SK-N-SH (cell line): ENCODE data around the gene APELA. TPM values are rescaled to one million over a fixed set of nuclear protein-coding genes. Genes with fewer than 3 reads are reported as not detected.

ENCODE experiments used
- CTCF ChIA-PET: fragments of 300-600, 350-600 bp; formaldehyde crosslinking; extraction: SDS; loops from one replicate; lab custom pipeline; 2021; lab: Yijun Ruan, JAX
- POLR2A ChIA-PET: fragments of 350-600 bp; sonication (Branson Sonifier 250); formaldehyde crosslinking; extraction: SDS; loops from one replicate; lab custom pipeline; 2020; ENCODE audit warnings: antibody characterized with exemption, inconsistent platforms; lab: Yijun Ruan, JAX
- DNase-seq: peaks from one replicate; pipeline ENCODE4 v3.0.0; 2012
- H2AFZ ChIP-seq: fragments of 200-600 bp; sonication (generic); 2 replicates; pipeline ENCODE4 v1.8.1; 2016; ENCODE audit warnings: antibody characterized with exemption, mild to moderate bottlenecking, low read depth
- H3F3A ChIP-seq: fragments of 200-600 bp; sonication (generic); replicated peaks from 2 replicates; pipeline ENCODE3; 2016; ENCODE audit warnings: antibody characterized with exemption, mild to moderate bottlenecking; ENCODE audit not compliant: insufficient read depth
- H3K27ac ChIP-seq, 2 experiments: fragments of 200-500 bp in 1 of 2; fragments of 200-600 bp in 1 of 2; sonication (Bioruptor generic) in 1 of 2; sonication (generic), shearing (Covaris generic) in 1 of 2; 2 replicates each; pipeline versions ENCODE4 v1.5.1 to v1.6.1; 2014 to 2016; ENCODE audit warnings: low read depth in 2 of 2, inconsistent platforms in 1 of 2, low read length in 1 of 2, mild to moderate bottlenecking in 1 of 2, mixed read lengths in 1 of 2
- H3K27me3 ChIP-seq: fragments of 200-600 bp; sonication (generic), shearing (Covaris generic); 2 replicates; pipeline ENCODE4 v1.6.1; 2016; ENCODE audit warnings: mixed run types; ENCODE audit not compliant: insufficient read depth
- H3K36me3 ChIP-seq, 2 experiments: fragments of 200-500 bp in 1 of 2; fragments of 200-600 bp in 1 of 2; sonication (Bioruptor generic) in 1 of 2; sonication (generic) in 1 of 2; replicated peaks in 1 of 2; 2 replicates each; pipeline versions ENCODE3 to v1.5.1; 2014 to 2016; ENCODE audit warnings: low read length in 1 of 2, mild to moderate bottlenecking in 1 of 2; ENCODE audit not compliant: insufficient read depth in 2 of 2, control insufficient read depth in 1 of 2
- H3K4me1 ChIP-seq, 2 experiments: fragments of 200-500 bp in 1 of 2; fragments of 200-600 bp in 1 of 2; sonication (Bioruptor generic) in 1 of 2; sonication (generic), shearing (Covaris generic) in 1 of 2; 2 replicates each; pipeline versions ENCODE4 v1.5.1 to v1.6.1; 2014 to 2016; ENCODE audit warnings: low read depth in 1 of 2, low read length in 1 of 2, mixed run types in 1 of 2; ENCODE audit not compliant: insufficient read depth in 2 of 2, control insufficient read depth in 1 of 2
- H3K4me2 ChIP-seq: fragments of 200-600 bp; sonication (generic), shearing (Covaris generic); 2 replicates; pipeline ENCODE4 v1.6.1; 2017; ENCODE audit warnings: mixed run types
- H3K4me3 ChIP-seq, 2 experiments: fragments of 200-500 bp in 1 of 2; fragments of 200-600 bp in 1 of 2; sonication (Bioruptor generic) in 1 of 2; sonication (generic), shearing (Covaris generic) in 1 of 2; 2 replicates each; pipeline versions ENCODE4 v1.5.1 to v1.8.1; 2014 to 2016; ENCODE audit warnings: low read depth in 2 of 2, inconsistent platforms in 1 of 2, low read length in 1 of 2, mild to moderate bottlenecking in 1 of 2, mixed read lengths in 1 of 2, moderate library complexity in 1 of 2
- H3K79me2 ChIP-seq: fragments of 200-600 bp; sonication (generic); 2 replicates; pipeline ENCODE4 v1.8.1; 2017; ENCODE audit warnings: mild to moderate bottlenecking; ENCODE audit not compliant: insufficient read depth
- H3K9ac ChIP-seq: fragments of 200-600 bp; sonication (generic); 2 replicates; pipeline ENCODE4 v1.6.1; 2017; ENCODE audit warnings: mixed run types
- H3K9me2 ChIP-seq: fragments of 200-600 bp; sonication (generic); 2 replicates; pipeline ENCODE4 v1.6.1; 2017; ENCODE audit warnings: mixed run types
- H3K9me3 ChIP-seq: fragments of 200-600 bp; sonication (generic); 2 replicates; pipeline ENCODE4 v1.6.1; 2017; ENCODE audit warnings: mixed run types, mild to moderate bottlenecking, moderate library complexity
- H4K20me1 ChIP-seq: fragments of 200-600 bp; sonication (generic); 2 replicates; pipeline ENCODE4 v1.6.1; 2017; ENCODE audit warnings: mild to moderate bottlenecking, mixed run types; ENCODE audit not compliant: insufficient read depth
- CHD2 ChIP-seq: fragments of 150-350 bp; IDR thresholded peaks from 2 replicates; pipeline ENCODE4 v1.6.1; 2018; ENCODE audit warnings: low read length; ENCODE audit not compliant: partially characterized antibody
- CTCF ChIP-seq: fragments of 200-600 bp; sonication (generic); IDR thresholded peaks from 2 replicates; pipeline ENCODE4 v1.6.1; 2017; ENCODE audit warnings: antibody characterized with exemption, mild to moderate bottlenecking, moderate library complexity
- FOXJ3 ChIP-seq: sonication (generic); formaldehyde crosslinking; IDR thresholded peaks from 2 replicates; pipeline ENCODE4 v1.5.1; 2020; ENCODE audit warnings: mild to moderate bottlenecking, missing genetic modification reagents
- FOXM1 ChIP-seq: IDR thresholded peaks from 2 replicates; pipeline ENCODE4 v1.4.0; 2012; ENCODE audit warnings: low read depth, mild to moderate bottlenecking
- GABPA ChIP-seq: IDR thresholded peaks from 2 replicates; pipeline ENCODE4 v1.4.0; 2012; ENCODE audit warnings: low read depth, mild to moderate bottlenecking
- GATA2 ChIP-seq: sonication (generic); formaldehyde crosslinking; IDR thresholded peaks from 2 replicates; pipeline ENCODE4 v1.5.0; 2020; ENCODE audit warnings: mild to moderate bottlenecking, missing genetic modification reagents
- MAX ChIP-seq: IDR thresholded peaks from 2 replicates; pipeline ENCODE4 v1.4.0; 2012; ENCODE audit warnings: low read depth
- MEF2A ChIP-seq: IDR thresholded peaks from 2 replicates; pipeline ENCODE4 v1.4.0; 2012; ENCODE audit warnings: low read depth, borderline replicate concordance
- MXI1 ChIP-seq: IDR thresholded peaks from 2 replicates; pipeline ENCODE4 v1.6.1; 2012; ENCODE audit warnings: mild to moderate bottlenecking, low read depth, low read length, improper control_type of control experiment
- NFIC ChIP-seq: IDR thresholded peaks from 2 replicates; pipeline ENCODE4 v1.4.0; 2012; ENCODE audit warnings: borderline replicate concordance
- RAD21 ChIP-seq: IDR thresholded peaks from 2 replicates; pipeline ENCODE4 v1.6.1; 2012; ENCODE audit warnings: mild to moderate bottlenecking, low read length
- RCOR1 ChIP-seq: fragments of 150-350 bp; IDR thresholded peaks from 2 replicates; pipeline ENCODE4 v1.6.1; 2017; ENCODE audit warnings: antibody characterized with exemption, low read length
- RXRA ChIP-seq: IDR thresholded peaks from 2 replicates; pipeline ENCODE4 v1.4.0; 2012; ENCODE audit warnings: low read depth, mild to moderate bottlenecking, borderline replicate concordance
- SMC3 ChIP-seq: IDR thresholded peaks from 2 replicates; pipeline ENCODE4 v1.6.1; 2012; ENCODE audit warnings: low read depth, low read length, improper control_type of control experiment
- TCF12 ChIP-seq: IDR thresholded peaks from 2 replicates; pipeline ENCODE4 v1.4.0; 2012
- TEAD4 ChIP-seq: IDR thresholded peaks from 2 replicates; pipeline ENCODE4 v1.4.0; 2012; ENCODE audit warnings: mild to moderate bottlenecking, borderline replicate concordance; ENCODE audit not compliant: insufficient read depth
- USF1 ChIP-seq: IDR thresholded peaks from 2 replicates; pipeline ENCODE4 v1.4.0; 2012; ENCODE audit warnings: low read depth, borderline replicate concordance
- USF2 ChIP-seq: fragments of 150-350 bp; IDR thresholded peaks from 2 replicates; pipeline ENCODE4 v1.6.1; 2017; ENCODE audit warnings: antibody characterized with exemption, low read length, low read depth, borderline replicate concordance
- YY1 ChIP-seq: IDR thresholded peaks from 2 replicates; pipeline ENCODE4 v1.4.0; 2012; ENCODE audit warnings: low read depth, mild to moderate bottlenecking
- ZBTB33 ChIP-seq: IDR thresholded peaks from 2 replicates; pipeline ENCODE4 v1.4.0; 2012; ENCODE audit warnings: low read depth, borderline replicate concordance
- WGBS: methylation state at CpG from one replicate; pipeline ENCODE4 v1.1.6; 2017; ENCODE audit warnings: low lambda C conversion rate; 5-methylcytosine and 5-hydroxymethylcytosine counted together
- polyA plus RNA-seq, 3 experiments: library from polyadenylated mRNA; depleted of rRNA; stranded (reverse); fragments of >200 nt; gene quantifications; 2 replicates each; pipeline ENCODE4 v1.2.3, GENCODE V29; 2012

APELA gene
- polyA plus RNA-seq, 1 of the 3 experiments (the other 2 are of a cell fraction), result not detected

GRCh38 chr4:164880489-164881262 lies 3.7 kb downstream of the APELA start:
- no peaks in the 10 kb centered on the region for H4K20me1 ChIP-seq
- WGBS, result 3% methylated on average over 1 of the region's 1 CpG
- H3K4me3 ChIP-seq, result no peak overlapping the region
- no peak overlapping the region for H3K9ac ChIP-seq
- H2AFZ ChIP-seq, result no peak overlapping the region
- ChIA-PET CTCF (no interaction called here), POLR2A (no interaction called here)
- no peaks in the 10 kb centered on the region; a peak in 1 of 4 replicates for H3K4me1 ChIP-seq
- TF ChIP-seq RCOR1 (no peak), FOXM1 (no peak), MEF2A (no peak), RXRA (no peak), RAD21 (no peak), USF2 (no peak), MAX (no peak)
- H3K9me3 ChIP-seq, result no peaks in the 10 kb centered on the region
- no peaks in the 10 kb centered on the region for H3K36me3 ChIP-seq
- H3K27ac ChIP-seq, result no peak overlapping the region
- H3F3A ChIP-seq, result no peaks in the 10 kb centered on the region
- no peaks in the 10 kb centered on the region for H3K79me2 ChIP-seq
- H3K4me2 ChIP-seq, result no peak overlapping the region
- no peaks in the 10 kb centered on the region for H3K27me3 ChIP-seq
- no peaks in the 10 kb centered on the region for H3K9me2 ChIP-seq
- no peak for DNase-seq

GRCh38 chr4:164888096-164888715 lies 11.2 kb downstream of the APELA start:
- Histone ChIP-seq H2AFZ (no peak overlapping the region), H3K27me3 (no peaks in the 10 kb centered on the region; the same call in 1 of the 2 replicates), H3K9me2 (no peaks in the 10 kb centered on the region), H3K4me1 (no peaks in the 10 kb centered on the region), H3F3A (no peaks in the 10 kb centered on the region), H3K36me3 (no peaks in the 10 kb centered on the region), H3K4me3 (no peak overlapping the region), H3K4me2 (no peak overlapping the region), H4K20me1 (no peaks in the 10 kb centered on the region), H3K79me2 (no peaks in the 10 kb centered on the region), H3K9ac (no peak overlapping the region), H3K27ac (no peak overlapping the region), H3K9me3 (no peaks in the 10 kb centered on the region)
- ChIA-PET CTCF (no interaction called here), POLR2A (no interaction called here)
- WGBS, result 0% methylated on average over 1 of the region's 1 CpG
- TF ChIP-seq SMC3, result no peak
- no peak for TF ChIP-seq ZBTB33
- no peak for TF ChIP-seq CTCF
- TF ChIP-seq CHD2, result no peak
- no peak for TF ChIP-seq NFIC
- TF ChIP-seq TCF12, result no peak
- no peak for TF ChIP-seq FOXJ3
- TF ChIP-seq USF1, result no peak
- no peak for TF ChIP-seq RXRA
- TF ChIP-seq GABPA, result no peak
- no peak for TF ChIP-seq YY1
- TF ChIP-seq GATA2, result no peak
- no peak for TF ChIP-seq TEAD4
- no peak for TF ChIP-seq MXI1
- DNase-seq, result no peak
